ENCODE data around the gene TMEM82.

Gene TMEM82

GRCh38 chr1:15755646-15756040, 13.3 kb downstream of the TMEM82 start:
- H3K4me3 ChIP-seq (replicated peaks; ENCODE audit: low read depth, low read length) = no peak overlapping the region
- TF ChIP-seq, protein P1, sequence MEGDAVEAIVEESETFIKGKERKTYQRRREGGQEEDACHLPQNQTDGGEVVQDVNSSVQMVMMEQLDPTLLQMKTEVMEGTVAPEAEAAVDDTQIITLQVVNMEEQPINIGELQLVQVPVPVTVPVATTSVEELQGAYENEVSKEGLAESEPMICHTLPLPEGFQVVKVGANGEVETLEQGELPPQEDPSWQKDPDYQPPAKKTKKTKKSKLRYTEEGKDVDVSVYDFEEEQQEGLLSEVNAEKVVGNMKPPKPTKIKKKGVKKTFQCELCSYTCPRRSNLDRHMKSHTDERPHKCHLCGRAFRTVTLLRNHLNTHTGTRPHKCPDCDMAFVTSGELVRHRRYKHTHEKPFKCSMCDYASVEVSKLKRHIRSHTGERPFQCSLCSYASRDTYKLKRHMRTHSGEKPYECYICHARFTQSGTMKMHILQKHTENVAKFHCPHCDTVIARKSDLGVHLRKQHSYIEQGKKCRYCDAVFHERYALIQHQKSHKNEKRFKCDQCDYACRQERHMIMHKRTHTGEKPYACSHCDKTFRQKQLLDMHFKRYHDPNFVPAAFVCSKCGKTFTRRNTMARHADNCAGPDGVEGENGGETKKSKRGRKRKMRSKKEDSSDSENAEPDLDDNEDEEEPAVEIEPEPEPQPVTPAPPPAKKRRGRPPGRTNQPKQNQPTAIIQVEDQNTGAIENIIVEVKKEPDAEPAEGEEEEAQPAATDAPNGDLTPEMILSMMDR (IDR thresholded peaks at IDR 0.05; ENCODE audit: low read length, missing control alignments) = no peak
- DNase-seq (ENCODE audit: low read depth) = no peak

- H3K4me3 ChIP-seq (replicated peaks; ENCODE audit: low read depth, low read length) = no peak overlapping the region
- DNase-seq (ENCODE audit: low read depth) = no peak
- TF ChIP-seq, protein P1 (IDR thresholded peaks at IDR 0.05; ENCODE audit: low read length, missing control alignments) = no peak
Measured at GRCh38 chr1:15756143-15757015, 14.1 kb downstream of the TMEM82 start.

GRCh38 chr1:15757016-15757543, 14.8 kb downstream of the TMEM82 start:
- no peak for DNase-seq (ENCODE audit: low read depth)
- TF ChIP-seq, protein P1 (IDR thresholded peaks at IDR 0.05; ENCODE audit: low read length, missing control alignments) = no peak
- no peak overlapping the region for H3K4me3 ChIP-seq (replicated peaks; ENCODE audit: low read depth, low read length)

- H3K4me3 ChIP-seq (replicated peaks; ENCODE audit: low read depth, low read length) = peak overlapping the region; percentile 72
- TF ChIP-seq, protein P1 (IDR thresholded peaks at IDR 0.05; ENCODE audit: low read length, missing control alignments) = no peak
- peak; percentile 45 for DNase-seq (ENCODE audit: low read depth)
Measured at GRCh38 chr1:15757575-15758342, 15.5 kb downstream of the TMEM82 start.

GRCh38 chr1:15758343-15758931, 16.1 kb downstream of the TMEM82 start, which contains the start of gene FBLIM1:
FBLIM1 (plus strand) TSS chr1:15758795; CDS start chr1:15764984, 6,189 bp downstream.
- H3K4me3 ChIP-seq (replicated peaks; ENCODE audit: low read depth, low read length) = peak within 1 kb of the TSS; percentile 72
- TF ChIP-seq, protein P1 (IDR thresholded peaks at IDR 0.05; ENCODE audit: low read length, missing control alignments) = no peak
- peak; percentile 33 for DNase-seq (ENCODE audit: low read depth)

DNA sequence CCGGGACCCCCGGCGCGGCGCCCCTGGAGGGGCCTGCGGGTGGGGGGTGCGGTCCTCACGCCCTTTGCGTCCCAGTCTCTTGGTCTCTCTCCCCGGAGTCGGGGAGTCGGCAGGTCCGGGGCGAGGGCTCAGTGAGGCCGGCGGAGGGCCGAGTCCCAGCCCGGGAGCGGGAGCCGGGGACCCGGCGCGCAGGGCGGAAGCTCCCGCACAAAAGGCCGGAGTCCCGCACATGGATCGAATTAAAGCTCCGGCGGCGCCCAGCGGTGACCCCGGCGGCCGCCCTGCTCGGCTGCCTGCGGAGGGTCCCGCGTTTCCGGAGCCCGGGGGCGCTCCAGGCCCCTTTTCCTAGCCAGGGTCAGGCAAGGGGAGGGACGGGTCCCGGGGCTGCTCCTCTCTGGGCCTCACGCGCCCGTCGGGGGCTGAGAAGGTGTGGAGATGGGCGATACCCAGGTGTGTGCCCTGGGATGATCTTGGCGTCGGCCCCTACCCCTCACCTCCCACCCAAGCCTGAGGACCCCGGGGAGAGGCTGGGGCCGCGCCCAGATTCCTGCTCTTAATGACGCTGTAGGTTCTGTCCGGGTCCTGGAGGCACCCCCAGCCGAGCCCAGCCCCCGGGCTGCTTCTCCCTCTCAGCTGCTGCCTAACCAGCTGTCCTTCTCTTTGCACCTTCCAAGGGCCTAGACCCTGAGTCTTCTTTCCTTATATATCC, 16.8 kb downstream of the TMEM82 start:
- DNase-seq (ENCODE audit: low read depth) = no peak
- TF ChIP-seq, protein P1 (IDR thresholded peaks at IDR 0.05; ENCODE audit: low read length, missing control alignments) = no peak
- peak overlapping the region; percentile 72 for H3K4me3 ChIP-seq (replicated peaks; ENCODE audit: low read depth, low read length)
